Stimulated activated CD8-positive, alpha-beta memory T cell treated with anti-CD3 and anti-CD28 coated beads, Interleukin-15, amount 100 ng/mL, for 4 hours (primary cell): ENCODE measurements around the gene WNT1.

Experiments used
- DNase-seq, 2 donors: peaks; one replicate each; pipeline ENCODE4 v3.0.0-alpha.2; 2020; ENCODE audit warnings: low read depth in 2 of 2

Gene WNT1

DNA sequence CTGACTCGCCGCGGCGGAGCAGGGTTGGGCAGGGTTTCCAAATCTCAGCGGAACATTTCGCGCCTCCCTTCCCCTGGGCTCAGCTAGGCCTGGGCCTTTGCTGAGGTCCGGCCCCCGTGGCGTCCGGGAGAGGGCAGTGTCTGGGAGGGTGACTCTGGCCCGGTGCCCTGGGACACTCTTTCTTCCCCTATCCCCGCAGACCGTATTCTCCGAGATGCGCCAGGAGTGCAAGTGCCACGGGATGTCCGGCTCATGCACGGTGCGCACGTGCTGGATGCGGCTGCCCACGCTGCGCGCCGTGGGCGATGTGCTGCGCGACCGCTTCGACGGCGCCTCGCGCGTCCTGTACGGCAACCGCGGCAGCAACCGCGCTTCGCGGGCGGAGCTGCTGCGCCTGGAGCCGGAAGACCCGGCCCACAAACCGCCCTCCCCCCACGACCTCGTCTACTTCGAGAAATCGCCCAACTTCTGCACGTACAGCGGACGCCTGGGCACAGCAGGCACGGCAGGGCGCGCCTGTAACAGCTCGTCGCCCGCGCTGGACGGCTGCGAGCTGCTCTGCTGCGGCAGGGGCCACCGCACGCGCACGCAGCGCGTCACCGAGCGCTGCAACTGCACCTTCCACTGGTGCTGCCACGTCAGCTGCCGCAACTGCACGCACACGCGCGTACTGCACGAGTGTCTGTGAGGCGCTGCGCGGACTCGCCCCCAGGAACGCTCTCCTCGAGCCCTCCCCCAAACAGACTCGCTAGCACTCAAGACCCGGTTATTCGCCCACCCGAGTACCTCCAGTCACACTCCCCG lies 3.0 kb downstream of the WNT1 start:
- no peak for DNase-seq

DNA sequence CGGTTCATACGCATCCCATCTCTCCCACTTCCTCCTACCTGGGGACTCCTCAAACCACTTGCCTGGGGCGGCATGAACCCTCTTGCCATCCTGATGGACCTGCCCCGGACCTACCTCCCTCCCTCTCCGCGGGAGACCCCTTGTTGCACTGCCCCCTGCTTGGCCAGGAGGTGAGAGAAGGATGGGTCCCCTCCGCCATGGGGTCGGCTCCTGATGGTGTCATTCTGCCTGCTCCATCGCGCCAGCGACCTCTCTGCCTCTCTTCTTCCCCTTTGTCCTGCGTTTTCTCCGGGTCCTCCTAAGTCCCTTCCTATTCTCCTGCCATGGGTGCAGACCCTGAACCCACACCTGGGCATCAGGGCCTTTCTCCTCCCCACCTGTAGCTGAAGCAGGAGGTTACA lies 3.6 kb downstream of the WNT1 start:
- DNase-seq: no peak

DNA sequence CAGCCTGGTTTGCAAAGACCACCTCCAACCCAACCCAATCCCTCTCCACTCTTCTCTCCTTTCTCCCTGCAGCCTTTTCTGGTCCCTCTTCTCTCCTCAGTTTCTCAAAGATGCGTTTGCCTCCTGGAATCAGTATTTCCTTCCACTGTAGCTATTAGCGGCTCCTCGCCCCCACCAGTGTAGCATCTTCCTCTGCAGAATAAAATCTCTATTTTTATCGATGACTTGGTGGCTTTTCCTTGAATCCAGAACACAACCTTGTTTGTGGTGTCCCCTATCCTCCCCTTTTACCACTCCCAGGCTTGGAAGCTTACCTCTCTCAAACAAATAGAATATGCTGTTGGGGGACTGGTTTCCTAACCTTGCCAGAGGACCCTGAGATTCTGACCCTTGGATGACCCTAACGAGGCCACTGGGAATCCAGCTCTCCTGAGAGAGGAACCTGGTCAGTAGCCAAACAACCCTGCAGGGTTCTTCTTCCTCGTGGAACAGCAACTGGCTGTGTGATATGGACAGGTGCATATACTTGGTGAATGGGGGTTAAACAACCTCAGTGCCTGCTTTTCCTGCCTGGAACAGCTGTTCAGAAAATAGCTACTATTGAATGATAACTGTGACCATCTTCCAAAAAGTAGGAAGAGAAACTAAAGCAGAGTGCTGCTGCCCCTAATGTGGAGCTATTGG lies 4.4 kb downstream of the WNT1 start:
- no peak for DNase-seq

DNA sequence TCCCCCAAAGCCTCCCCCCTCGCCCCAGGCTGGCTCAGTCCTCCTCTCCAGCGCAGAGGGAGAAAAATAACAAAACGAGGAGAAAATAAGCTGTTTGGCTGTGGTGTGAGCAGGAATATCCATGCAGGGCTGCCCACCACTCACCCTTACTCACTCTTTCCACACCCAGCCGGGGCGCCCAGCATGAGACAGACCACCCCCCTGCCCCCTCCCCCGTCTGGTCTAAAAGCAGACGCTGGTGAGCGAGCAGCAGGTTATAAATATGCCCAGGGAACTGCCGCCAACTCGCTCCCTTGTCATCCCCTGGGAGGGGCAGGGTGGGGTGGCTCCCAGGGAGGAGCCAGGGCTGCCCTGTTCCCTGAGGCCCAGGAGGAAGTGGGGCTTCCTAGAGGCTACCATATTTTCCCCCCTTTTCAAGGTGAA lies 7.4 kb downstream of the WNT1 start:
- DNase-seq: no peak

DNA sequence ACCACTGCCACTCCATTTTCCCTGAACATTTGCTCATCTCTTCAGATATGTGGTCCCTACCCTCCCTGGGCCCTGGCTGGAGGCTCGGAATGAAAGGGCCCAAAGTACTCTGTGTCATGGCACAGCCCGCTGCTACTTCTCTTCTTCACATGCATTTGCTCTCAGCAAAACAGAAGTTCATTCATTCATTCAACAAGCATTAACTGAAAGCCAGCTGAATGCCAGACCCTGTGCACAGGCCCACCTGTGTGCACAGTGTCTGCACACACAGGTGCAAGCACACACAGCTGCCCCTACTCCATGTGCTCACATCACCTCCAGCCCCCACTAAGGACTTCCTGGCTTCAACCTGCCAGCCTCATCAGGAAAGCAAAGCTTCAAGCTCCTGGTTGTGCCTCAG lies 7.8 kb downstream of the WNT1 start:
- DNase-seq: no peak

DNA sequence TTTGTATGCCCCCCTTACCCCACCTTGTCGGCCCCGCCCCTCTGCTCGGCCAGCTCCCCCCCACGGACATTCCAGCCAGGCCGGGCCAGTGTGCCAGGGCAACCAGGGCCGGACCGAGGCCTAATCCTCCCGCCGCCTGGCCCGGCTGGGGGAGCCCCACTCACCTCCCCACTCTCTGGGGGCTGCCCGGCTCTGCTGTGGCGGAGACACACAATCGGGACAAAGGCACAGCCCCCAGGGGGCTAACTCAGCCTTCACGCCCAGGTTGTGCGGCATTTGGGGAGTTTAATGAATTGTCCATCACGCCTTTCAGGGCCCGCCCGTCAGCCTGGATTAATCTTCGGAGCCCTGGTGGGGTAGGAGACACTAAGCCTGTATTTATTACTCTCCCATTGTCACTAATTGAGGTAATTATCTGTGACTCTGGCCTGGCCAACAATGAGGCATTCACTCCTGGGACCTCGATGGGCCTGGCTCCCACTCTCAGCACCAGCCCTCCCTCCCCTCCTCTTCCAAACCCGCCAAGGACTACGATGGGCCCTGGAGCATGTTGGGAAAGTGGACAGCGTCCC lies 8.7 kb downstream of the WNT1 start:
- no peak for DNase-seq

DNA sequence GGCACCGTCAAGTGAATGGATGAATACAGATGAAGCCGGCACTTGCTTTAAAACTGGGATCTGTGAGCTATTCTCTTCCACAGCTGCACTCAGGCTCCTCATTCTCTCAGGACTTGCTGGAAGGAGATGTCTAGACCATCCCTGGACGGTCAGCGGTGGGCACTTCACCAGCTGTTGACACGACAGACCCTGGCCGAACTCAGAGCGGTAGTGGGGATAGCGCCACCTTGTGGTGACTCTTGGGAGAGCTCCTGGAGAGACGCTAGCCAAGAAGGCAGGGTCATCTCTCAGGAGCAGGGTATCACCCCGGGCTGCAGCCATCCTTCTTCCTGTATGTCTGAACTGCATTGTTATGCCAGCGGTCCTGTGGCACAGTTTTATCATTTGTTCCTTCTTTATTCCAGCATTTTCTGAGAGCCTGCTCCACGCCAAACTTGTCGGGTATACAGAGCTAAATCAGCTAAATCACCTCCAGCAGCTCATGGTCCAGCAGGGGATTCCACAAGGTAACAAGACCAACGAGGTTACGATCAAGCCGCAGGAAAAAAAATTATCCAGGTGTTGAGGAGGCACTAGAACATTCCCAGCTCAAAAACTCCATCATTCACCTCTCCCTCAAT lies 10.0 kb downstream of the WNT1 start:
- DNase-seq: peak in 1 of 2 donors; percentile 32

DNA sequence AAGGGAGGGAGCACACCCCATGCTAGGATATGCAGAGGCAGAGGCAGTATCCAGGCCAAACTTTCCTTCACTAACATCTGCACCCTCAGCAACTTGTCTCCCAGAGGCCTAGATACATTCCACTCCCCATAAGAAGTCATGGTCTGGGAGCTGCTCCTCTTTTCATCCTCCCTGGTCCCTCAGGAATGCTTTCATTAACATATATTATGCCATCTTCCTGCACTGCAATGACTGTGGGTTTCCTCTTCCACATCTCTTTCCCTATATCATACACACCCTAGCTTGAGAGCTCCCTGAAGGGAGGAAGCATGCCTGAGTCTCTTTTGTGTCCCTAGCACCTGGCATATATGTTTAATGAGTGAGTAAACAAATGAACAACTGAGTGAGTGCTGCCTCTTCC lies 12.4 kb downstream of the WNT1 start:
- no peak for DNase-seq

DNA sequence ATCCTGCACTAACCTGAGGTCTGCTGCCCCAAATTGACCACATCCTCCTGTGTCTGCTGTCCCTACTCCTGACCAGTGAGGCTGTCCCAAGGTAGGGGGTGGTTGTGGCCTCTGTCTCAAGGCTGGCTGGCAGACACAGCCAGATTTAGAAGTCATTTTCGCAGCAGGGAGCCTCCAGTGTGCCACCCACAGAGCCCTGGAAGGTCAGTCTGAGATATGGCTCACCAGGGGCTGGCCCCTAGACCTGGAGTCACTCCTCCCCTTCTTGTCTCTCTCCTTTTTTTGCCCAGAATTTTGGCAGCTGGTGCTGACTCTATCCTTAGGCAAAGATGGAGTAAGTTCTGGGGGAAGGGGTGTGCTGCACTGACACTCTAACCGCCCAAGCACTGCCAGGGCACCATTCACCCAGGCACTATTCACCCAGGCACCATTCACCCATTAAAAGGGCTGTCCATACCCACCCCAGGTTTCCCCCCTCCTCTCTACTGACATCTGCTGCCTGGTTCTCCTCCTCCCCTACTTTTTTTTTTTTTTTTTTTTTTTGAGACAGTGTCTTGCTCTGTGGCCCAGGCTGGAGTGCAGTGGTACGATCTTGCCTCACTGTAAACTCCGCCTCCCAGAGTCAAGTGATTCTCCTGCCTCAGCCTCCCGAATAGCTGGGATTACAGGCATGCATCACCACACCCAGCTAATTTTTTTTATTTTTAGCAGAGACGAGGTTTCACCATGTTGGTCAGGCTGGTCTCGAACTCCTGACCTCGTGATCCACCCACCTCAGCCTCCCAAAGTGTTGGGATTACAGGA lies 13.3 kb downstream of the WNT1 start:
- DNase-seq: no peak

DNA sequence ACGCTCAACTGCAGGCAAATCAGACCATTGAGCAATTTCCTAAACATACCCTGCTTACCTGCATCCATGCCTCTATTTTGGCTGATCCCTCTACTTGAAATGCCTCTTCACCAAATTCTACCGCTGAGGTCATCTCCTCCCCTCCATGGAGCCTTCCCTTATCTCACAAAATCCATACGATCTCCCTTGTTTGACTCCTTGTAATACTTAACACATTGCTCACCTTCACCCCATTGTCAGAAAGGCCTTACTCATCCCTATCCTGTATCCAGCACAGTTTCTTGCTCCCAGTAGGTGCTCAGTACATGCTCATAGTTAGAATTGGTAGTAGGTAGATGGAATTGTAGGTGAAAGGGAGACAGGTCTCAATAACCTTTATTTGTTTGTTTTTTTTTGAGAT lies 15.7 kb downstream of the WNT1 start:
- DNase-seq: no peak

DNA sequence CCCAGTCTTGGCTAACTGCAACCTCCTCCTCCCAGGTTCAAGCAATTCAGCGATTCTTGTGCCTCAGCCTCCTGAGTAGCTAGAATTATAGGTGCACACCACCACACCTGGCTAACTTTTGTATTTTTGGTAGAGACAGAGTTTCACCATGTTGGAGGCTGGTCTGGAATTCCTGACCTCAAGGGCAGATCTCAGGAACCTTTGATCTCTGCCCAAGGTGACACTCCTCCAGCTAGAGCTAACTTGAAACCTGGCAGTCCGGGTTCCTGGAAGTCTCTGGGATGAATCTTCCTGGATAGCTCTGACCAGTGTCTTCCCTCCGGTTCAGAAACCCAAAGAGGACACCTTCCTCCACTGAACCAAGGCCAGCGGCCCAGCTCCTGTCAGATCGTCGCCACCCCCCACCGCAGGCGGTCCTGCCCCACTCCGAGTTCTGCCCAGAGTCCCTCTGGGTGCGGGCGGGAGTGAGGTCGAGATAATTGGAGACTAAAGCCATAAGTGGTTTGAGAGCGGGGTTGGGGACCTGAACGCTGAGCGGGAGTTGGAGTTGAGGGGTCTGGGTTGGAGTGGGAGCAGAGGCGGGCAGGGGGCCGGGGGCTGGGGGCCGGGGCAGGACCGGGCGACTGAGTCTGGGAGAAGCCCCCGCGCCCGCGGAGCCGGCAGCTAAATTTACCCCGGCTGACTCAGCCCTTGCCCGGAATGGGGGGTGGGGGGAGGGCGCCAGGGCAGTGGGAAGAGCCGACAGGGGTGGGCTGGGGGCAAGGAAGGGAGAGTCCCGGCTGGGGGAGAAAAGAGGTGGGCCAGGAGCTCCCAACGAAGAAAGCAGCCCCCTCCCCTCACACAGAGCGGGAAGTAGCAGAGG lies 16.3 kb downstream of the WNT1 start:
- no peak for DNase-seq

DNA sequence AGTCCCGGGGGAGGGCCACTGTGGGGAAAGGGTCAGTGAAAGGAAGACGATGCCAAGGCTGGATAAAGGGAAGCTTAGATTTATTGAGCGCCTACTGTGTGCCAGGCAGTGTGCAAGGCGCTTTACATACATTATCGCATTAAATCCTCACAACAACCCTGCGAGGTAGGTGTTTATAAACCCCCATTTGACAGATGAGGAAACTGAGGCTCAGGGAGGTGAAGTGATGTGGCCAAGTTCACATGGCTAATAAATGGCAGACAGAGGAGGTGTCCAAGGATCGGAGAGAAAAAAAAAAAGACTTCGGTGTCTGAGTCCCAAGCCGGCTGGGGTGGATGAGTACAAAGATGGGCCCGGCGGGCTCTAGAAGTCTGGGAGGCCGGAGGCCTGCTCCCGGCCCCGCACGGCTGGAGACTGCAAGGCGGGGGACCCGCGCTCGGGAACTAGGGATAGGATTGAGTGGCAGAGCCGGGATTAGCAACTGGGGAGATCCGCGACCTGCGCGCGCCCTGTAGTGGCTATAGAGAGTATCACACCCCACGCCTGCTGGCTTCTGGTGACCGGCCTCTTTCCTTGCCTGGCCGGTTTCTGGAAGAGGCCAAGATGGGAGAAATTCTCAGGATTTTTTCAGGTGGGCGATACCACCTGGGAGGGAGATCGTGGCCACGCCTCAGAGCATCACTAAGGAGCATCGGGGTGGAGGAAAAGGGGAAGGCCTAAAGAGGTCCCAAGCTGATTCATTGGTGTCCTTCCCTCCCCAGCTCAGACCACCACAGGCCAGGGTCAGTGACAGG lies 17.2 kb downstream of the WNT1 start:
- DNase-seq: no peak

DNA sequence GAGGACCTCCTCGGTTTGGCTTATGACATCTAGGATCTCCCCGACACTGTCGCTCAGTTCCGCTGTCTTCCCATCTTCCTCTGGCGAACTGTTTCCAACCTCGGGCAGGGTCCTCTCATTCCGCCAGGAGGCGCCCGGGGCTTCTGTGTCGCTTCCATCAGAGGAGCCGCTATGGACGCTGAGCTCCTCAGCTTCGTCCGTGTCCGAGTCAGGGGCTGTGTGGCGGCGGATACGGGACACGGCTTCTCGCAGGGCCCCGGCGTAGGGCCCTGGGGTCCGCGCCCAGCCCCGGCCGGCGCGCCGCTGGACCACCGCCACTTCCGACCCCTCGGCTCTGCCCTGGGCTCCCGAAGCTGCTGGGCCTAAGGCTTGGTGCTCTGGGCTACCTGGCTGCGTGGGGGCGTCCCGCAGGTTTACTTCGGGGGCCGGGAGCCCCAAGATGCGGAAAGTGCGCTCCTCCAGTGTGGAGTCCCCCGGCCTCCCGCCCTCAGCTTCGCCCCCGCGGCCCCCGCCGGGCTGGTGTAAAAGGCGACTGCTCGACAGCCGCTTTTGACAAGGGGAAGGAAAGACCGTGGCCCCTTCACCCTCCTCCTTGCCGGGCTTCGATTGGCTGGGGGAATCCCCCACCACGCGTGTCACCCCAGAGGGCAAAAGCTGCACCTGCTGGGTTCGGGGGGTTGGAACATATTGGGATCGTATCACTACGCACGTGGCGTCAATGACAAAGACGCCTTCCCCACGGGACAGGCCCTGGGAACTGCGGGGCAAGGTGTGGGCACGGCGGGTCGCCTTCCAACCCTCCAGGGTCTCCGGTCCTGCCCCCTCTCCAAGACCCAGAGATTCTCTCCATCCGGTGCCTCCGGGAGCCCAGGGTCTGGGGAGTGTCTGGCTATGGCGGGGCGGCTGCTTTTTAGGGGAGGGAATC lies 18.9 kb downstream of the WNT1 start:
- peak in 1 of 2 donors; percentile 32 for DNase-seq

DNA sequence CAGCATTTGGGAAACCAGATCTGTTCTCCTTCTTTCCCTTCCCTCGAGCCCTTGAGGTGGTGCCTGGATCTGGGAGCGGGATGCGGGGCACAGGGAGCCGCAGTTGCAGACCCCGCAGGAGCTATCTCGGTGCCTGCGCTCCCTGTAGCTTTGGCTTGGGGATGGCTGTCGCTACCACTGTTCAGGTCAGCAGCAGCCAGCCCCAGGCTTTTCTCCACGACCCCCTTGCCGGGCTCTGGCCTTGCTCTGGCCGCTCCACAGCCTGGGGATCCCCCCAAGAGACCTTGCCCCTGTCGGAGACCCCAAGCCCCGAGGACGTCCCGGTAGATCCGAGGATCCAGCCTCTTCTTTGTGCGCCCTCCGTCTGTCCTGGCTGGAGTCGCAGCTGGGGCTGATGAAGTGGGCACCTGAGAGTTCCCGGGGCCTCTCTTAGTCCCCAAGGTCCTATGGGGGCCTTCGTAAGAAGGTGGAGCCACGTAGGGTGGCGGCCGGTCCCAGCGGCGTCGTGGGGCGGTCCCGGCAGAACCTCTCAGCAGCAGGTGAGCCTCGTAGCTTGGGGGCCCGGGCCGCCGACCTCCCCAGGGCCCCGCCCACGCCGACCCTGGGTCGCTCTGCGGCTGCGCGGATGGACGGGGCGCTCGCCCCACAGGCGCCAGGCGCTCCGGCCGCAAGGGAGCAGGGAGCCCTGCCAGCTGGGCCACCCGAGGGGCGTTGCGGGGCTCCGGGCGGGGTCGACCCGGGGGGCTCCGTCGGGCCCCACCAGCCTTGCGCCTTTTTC lies 19.8 kb downstream of the WNT1 start:
- DNase-seq: no peak

DNA sequence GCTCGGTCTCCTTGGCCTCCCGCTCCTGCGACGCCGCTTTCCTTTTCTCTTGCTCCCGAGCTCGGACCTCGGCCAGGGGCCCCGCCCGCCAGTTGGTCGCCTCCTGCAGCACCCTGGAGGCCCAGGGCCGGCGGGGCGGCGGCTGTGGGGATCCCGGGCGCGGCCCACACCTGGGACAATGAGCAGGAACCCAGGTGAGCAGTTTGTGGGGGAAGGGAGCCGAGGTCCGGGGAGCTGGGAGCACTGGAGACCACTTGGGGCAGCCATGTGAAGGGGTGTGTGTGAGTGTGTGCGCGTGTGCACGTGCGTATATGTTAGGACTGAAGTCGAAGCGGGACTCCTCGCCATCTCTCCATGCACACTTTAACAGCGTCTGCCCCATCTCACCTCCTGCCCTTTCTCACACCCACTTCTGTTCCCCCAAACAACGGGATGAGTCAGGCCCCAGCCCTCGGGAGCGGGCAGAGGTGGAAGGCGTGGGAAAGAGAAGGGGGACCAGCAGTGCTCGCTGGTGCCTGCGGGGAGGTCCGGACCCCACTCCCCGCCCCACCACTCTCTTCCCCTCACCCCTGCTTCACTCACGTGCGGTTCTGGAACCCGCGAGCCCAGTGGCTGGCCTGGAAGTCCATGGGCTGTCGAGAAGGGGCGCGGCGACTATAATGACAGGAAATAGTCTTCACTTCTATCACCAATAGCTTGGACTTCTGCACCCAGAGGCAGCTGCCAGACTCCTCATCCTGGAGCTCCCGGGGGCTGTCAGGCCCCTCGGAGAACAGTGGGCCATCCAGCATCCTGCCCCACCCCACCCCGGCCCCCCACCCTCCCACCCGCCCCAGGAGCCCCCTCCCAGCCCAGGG lies 20.6 kb downstream of the WNT1 start:
- DNase-seq: no peak

DNA sequence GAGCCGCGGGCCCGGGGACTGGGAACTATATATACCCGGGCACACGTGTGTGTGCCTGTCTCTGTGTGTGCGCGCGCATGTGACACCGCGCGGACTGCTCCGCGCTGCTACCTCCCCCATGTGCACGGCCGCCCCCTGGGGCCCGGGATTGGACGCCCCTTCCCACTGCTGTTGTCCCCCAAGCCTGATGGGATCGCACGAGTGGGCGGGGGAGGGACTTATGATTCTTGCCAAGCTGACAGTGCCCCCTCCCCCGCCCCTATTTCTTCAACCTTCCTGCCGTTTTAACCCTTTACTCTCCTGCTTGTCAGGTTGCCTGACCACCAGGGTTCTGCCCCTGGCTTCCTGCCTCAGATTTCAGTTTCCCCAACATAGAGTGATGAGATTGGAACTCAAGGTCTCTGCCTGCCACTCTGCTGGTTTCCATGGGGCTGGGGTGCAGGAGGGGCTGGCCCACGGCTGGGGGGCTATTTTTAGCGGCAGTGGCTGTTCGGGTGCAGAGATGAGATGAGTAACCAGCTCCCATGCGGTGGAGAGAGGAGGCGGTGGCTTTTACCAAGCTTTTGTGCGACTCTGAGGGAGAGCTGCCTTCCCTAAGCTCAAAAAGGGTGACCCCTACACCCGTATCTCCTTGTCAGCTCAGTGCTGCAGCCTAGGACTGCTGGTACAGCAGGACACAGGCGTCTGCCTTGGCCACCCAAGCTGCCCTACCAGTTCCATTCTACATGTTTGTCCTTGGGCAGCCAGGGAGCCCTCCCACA lies 21.4 kb downstream of the WNT1 start, which contains the start of gene DDN:
DDN (minus strand) TSS at position 5 of the 761 bp plus-strand sequence. CDS start 88 bp downstream, outside the sequence.
- peak in 1 of 2 donors; percentile 20 for DNase-seq
